ENCODE measurements around the gene FBXO45. TPM values are rescaled to one million over a fixed set of nuclear protein-coding genes. Genes with fewer than 3 reads are reported as not detected.
A peak's percentile ranks its signal among the peaks of the same experiment; 100 is the strongest.

Gene FBXO45
- total and polyA plus RNA-seq, 2 of the 13 experiments (the other 11 are each of a cell fraction or from before 2014, with no cell fraction given) = 7.0 to 12.1 TPM

DNA sequence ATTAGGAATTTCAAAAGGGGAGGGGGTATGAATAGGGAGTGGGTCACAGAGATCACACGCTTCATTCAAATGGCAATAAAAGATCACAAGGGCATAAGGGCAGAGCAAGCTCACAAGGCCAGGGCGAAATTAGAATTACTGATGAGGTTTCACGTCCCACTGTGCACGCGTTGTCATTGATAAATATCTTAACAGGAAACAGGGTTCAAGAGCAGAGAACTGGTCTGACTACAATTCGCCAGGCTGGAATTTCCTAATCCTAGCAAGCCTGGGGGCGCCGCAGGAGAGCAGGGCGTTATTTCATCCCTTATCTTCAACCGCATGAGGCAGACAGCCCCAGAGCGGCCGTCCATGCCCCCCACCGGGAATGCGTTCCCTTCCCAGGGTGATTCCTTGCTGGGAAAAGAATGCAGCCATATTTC is 35.2 kb upstream of the FBXO45 start:
- Histone ChIP-seq H3K27me3 (ENCODE audit: control insufficient read depth in 1 of 2, insufficient read depth in 2 of 2, low read length in 2 of 2) (no peaks in the 10 kb centered on the region; a peak in 1 of 5 replicates), H3K9ac (ENCODE audit: insufficient read depth, low read depth, low read length) (no peak overlapping the region), H3K4me1 (ENCODE audit: insufficient read depth, low read length) (peaks cover 9% of the 10 kb centered on the region; the same call in 1 of the 2 replicates), H3K36me3 (replicated peaks in 1 of 2; ENCODE audit: control insufficient read depth in 1 of 2, insufficient read depth in 2 of 2, low read length in 2 of 2) (no peaks in the 10 kb centered on the region), H3K27ac (ENCODE audit: extremely low read length, insufficient read depth, low read length) (no peak overlapping the region), H4K20me1 (ENCODE audit: insufficient read depth, low read length) (no peaks in the 10 kb centered on the region), H3K9me3 (ENCODE audit: low read length) (no peaks in the 10 kb centered on the region; the same call in 1 of the 2 replicates), H3K4me2 (ENCODE audit: low read depth, low read length) (peak overlapping the region; percentile 55), H3K79me2 (ENCODE audit: insufficient read depth, low read length) (no peaks in the 10 kb centered on the region), H2AFZ (ENCODE audit: low read length) (no peak overlapping the region), H3K4me3 (replicated peaks in 1 of 3; ENCODE audit: insufficient read depth in 1 of 3, low read depth in 2 of 3, low read length in 3 of 3) (no peak overlapping the region; a peak in 1 of 6 replicates)
- BruUV-seq (replicated peaks) = no TSS peak
- ChIA-PET POLR2A (no interaction called here), CTCF (ENCODE audit: low intra/inter-chr PET ratio, low total read pairs) (no interaction called here)
- ATAC-seq = peak; percentile 31; the same call in 1 of the 3 replicates
- no peak for DNase-seq (ENCODE audit: low spot score)
- FAIRE-seq = no peak
- WGBS (ENCODE audit: low lambda C conversion rate) = 11% methylated on average over 10 of the region's 14 CpGs
- in situ Hi-C loops (cut with HindIII; ENCODE audit: extremely low pct_ligation_motif_present, low pct_unique_long_range_greater_than_20kb) = loop anchor here (10.0 kb wide), 1 partner anchor 152 kb away; no protein-coding TSS in a partner anchor
- intact Hi-C loops (cut with micrococcal nuclease; ENCODE audit: unreplicated experiment) = no loop called here
- TF ChIP-seq CBFB (CRISPR knock-in tag; IDR thresholded peaks at IDR 0.05) = no peak
- no peak for TF ChIP-seq HOXA7 (CRISPR knock-in tag; IDR thresholded peaks at IDR 0.05)
- TF ChIP-seq KMT2B (CRISPR knock-in tag; IDR thresholded peaks at IDR 0.05) = no peak
- TF ChIP-seq MYPOP (CRISPR knock-in tag; IDR thresholded peaks at IDR 0.05) = no peak
- TF ChIP-seq IRF1 (CRISPR knock-in tag; IDR thresholded peaks at IDR 0.05; ENCODE audit: low read depth) = no peak
- no peak for TF ChIP-seq TCF7L2 (IDR thresholded peaks at IDR 0.05; ENCODE audit: low read depth, low read length)
- TF ChIP-seq RXRB (CRISPR knock-in tag; IDR thresholded peaks at IDR 0.05; ENCODE audit: borderline replicate concordance) = no peak
- TF ChIP-seq ZSCAN29 (CRISPR knock-in tag; conservative IDR thresholded peaks at IDR 0.05) = no peak
- no peak for TF ChIP-seq ZNF513 (CRISPR knock-in tag; conservative IDR thresholded peaks at IDR 0.05)
- no peak for TF ChIP-seq RBM39 (IDR thresholded peaks at IDR 0.05; ENCODE audit: low read depth, low read length, poor library complexity, severe bottlenecking)
- TF ChIP-seq SP5 (CRISPR knock-in tag; IDR thresholded peaks at IDR 0.05; ENCODE audit: borderline replicate concordance, low read depth) = no peak
- TF ChIP-seq ZSCAN22 (CRISPR knock-in tag; IDR thresholded peaks at IDR 0.05) = no peak
- TF ChIP-seq ZNF414 (CRISPR knock-in tag; IDR thresholded peaks at IDR 0.05) = no peak
- no peak for TF ChIP-seq ZSCAN9 (CRISPR knock-in tag; IDR thresholded peaks at IDR 0.05; ENCODE audit: borderline replicate concordance)
- TF ChIP-seq FOXA1 (IDR thresholded peaks at IDR 0.05) = no peak
- TF ChIP-seq FOXA1 (CRISPR knock-in tag; IDR thresholded peaks at IDR 0.05) = no peak
- no peak for TF ChIP-seq ZNF747 (CRISPR knock-in tag; IDR thresholded peaks at IDR 0.05; ENCODE audit: borderline replicate concordance)
- no peak for TF ChIP-seq SRY (CRISPR knock-in tag; IDR thresholded peaks at IDR 0.05)
- no peak for TF ChIP-seq ZNF326 (CRISPR knock-in tag; IDR thresholded peaks at IDR 0.05; ENCODE audit: borderline replicate concordance)
